Lung (tissue), 12 donors: ENCODE measurements around the gene PAM. TPM values are rescaled to one million over a fixed set of nuclear protein-coding genes. Genes with fewer than 3 reads are reported as not detected.

ENCODE experiments used
- ATAC-seq: fragments of 200-7000 bp; cut with Tn5 transposase; one replicate; pipeline ENCODE4 v1.9.1; 2020; ENCODE audit warnings: moderate number of reproducible peaks; ENCODE audit not compliant: insufficient read depth, low FRiP score
- DNase-seq, 3 donors: peaks; one replicate each; pipeline ENCODE4 v3.0.0-alpha.2; 2013 to 2017
- H3K27ac ChIP-seq, 2 donors: one replicate each; pipeline ENCODE4 v1.5.1; 2013; ENCODE audit warnings: mild to moderate bottlenecking in 2 of 2, moderate library complexity in 2 of 2, control low read depth in 1 of 2, inconsistent platforms in 1 of 2, low read depth in 1 of 2, low read length in 1 of 2
- H3K27me3 ChIP-seq, 3 donors: one replicate each; pipeline ENCODE4 v1.5.1; 2013; ENCODE audit warnings: low read length in 2 of 3; ENCODE audit not compliant: control insufficient read depth in 3 of 3, insufficient read depth in 3 of 3
- H3K36me3 ChIP-seq, 4 donors: one replicate each; pipeline ENCODE4 v1.5.1; 2013; ENCODE audit warnings: low read length in 4 of 4, mild to moderate bottlenecking in 1 of 4, moderate library complexity in 1 of 4; ENCODE audit not compliant: control insufficient read depth in 4 of 4, insufficient read depth in 4 of 4
- H3K4me1 ChIP-seq, 5 donors: one replicate each; pipeline ENCODE4 v1.5.1; 2013; ENCODE audit warnings: low read length in 5 of 5, mild to moderate bottlenecking in 2 of 5, moderate library complexity in 1 of 5; ENCODE audit not compliant: control insufficient read depth in 5 of 5, insufficient read depth in 5 of 5
- H3K4me3 ChIP-seq: one replicate; pipeline ENCODE4 v1.5.1; 2013; ENCODE audit warnings: mild to moderate bottlenecking, control low read depth, moderate library complexity
- H3K9ac ChIP-seq, 2 donors: one replicate each; pipeline ENCODE4 v1.5.1; 2013; ENCODE audit warnings: low read length in 2 of 2, control low read depth in 1 of 2; ENCODE audit not compliant: insufficient read depth in 1 of 2
- H3K9me3 ChIP-seq, 4 donors: one replicate each; pipeline ENCODE4 v1.5.1; 2013; ENCODE audit warnings: low read length in 3 of 4, mild to moderate bottlenecking in 1 of 4, moderate library complexity in 1 of 4; ENCODE audit not compliant: control insufficient read depth in 4 of 4, insufficient read depth in 3 of 4
- CTCF ChIP-seq: IDR thresholded peaks from 2 replicates; pipeline ENCODE4 v1.5.1; 2012; ENCODE audit warnings: mild to moderate bottlenecking; ENCODE audit errors: control extremely low read depth, extremely low read depth
- WGBS, 2 donors: extraction: QIAGEN DNeasy Blood & Tissue Kit; methylation state at CpG; one replicate each; pipeline ENCODE4 v1.1.7; 2013; 5-methylcytosine and 5-hydroxymethylcytosine counted together
- polyA plus RNA-seq, 2 donors: library from polyadenylated mRNA; stranded (reverse); fragments of 200-250 nt; gene quantifications; one replicate each; pipeline ENCODE4 v1.2.1, GENCODE V29; 2013
- total RNA-seq, 2 donors: library from RNA; depleted of rRNA in 1 of 2; stranded (reverse); fragments of >200 nt in 1 of 2; gene quantifications; one replicate each; pipeline ENCODE4 v1.2.1, GENCODE V29; 2014 to 2021
- donor health status: control.
- donor health status: control.
- donor health status: Bipolar disorder and iron deficiency.
- donor health status: healthy.
- donor health status: DM: yes; HTN: yes; CAD: no.

PAM gene
- total and polyA plus RNA-seq, 4 donors, result 117 to 248 (median 151) TPM

GRCh38 chr5:102975457-102976182 lies 220.5 kb downstream of the PAM start:
- DNase-seq, result peak in 1 of 3 donors; percentile 24
- peak; percentile 27 for ATAC-seq
- Histone ChIP-seq H3K4me1 (peaks cover 0 to 12% (median 0%) of the 10 kb centered on the region in 5 donors), H3K36me3 (peaks cover 0 to 10% (median 0%) of the 10 kb centered on the region in 4 donors), H3K27ac (no peak overlapping the region), H3K4me3 (no peak overlapping the region), H3K27me3 (no peaks in the 10 kb centered on the region), H3K9ac (no peak overlapping the region), H3K9me3 (no peaks in the 10 kb centered on the region)
- no peak for TF ChIP-seq CTCF
- WGBS, 2 donors, result 63 to 77% methylated on average over 3 of the region's 3 CpGs

- H3K9me3 ChIP-seq, result peaks cover 0 to 5% (median 1%) of the 10 kb centered on the region in 4 donors
- DNase-seq (no peak), ATAC-seq (no peak)
- no peak for TF ChIP-seq CTCF
- H3K4me1 ChIP-seq, result peaks cover 0 to 3% (median 0%) of the 10 kb centered on the region in 5 donors
- no peak overlapping the region for H3K4me3 ChIP-seq
- peaks cover 6 to 16% (median 8%) of the 10 kb centered on the region in 4 donors for H3K36me3 ChIP-seq
- H3K9ac ChIP-seq, result no peak overlapping the region
- no peaks in the 10 kb centered on the region for H3K27me3 ChIP-seq
- H3K27ac ChIP-seq, result no peak overlapping the region
- WGBS, 2 donors, result 98 to 100% methylated on average over 3 of the region's 3 CpGs
Measured at GRCh38 chr5:102981957-102982635, 227.0 kb downstream of the PAM start.

- H3K9ac ChIP-seq, result no peak overlapping the region
- DNase-seq, result no peak
- TF ChIP-seq CTCF, result no peak
- H3K4me1 ChIP-seq, result peaks cover 0 to 3% (median 0%) of the 10 kb centered on the region in 5 donors
- peaks cover 6 to 13% (median 8%) of the 10 kb centered on the region in 4 donors for H3K36me3 ChIP-seq
- H3K9me3 ChIP-seq, result peaks cover 0 to 5% (median 1%) of the 10 kb centered on the region in 4 donors
- 93 to 95% methylated on average over 3 of the region's 3 CpGs for WGBS, 2 donors
- ATAC-seq, result no peak
- no peak overlapping the region for H3K27ac ChIP-seq
- H3K27me3 ChIP-seq, result no peaks in the 10 kb centered on the region
- no peak overlapping the region for H3K4me3 ChIP-seq
Measured at GRCh38 chr5:102986074-102986473, 231.0 kb downstream of the PAM start.
